ENCODE measurements around the gene LIN54. TPM values are rescaled to one million over a fixed set of nuclear protein-coding genes. Genes with fewer than 3 reads are reported as not detected.
A peak's percentile ranks its signal among the peaks of the same experiment; 100 is the strongest.

The LIN54 gene
- total and polyA plus RNA-seq, 2 of the 13 experiments (the other 11 are each of a cell fraction or from before 2014, with no cell fraction given) = 25.2 to 32.9 TPM

DNA sequence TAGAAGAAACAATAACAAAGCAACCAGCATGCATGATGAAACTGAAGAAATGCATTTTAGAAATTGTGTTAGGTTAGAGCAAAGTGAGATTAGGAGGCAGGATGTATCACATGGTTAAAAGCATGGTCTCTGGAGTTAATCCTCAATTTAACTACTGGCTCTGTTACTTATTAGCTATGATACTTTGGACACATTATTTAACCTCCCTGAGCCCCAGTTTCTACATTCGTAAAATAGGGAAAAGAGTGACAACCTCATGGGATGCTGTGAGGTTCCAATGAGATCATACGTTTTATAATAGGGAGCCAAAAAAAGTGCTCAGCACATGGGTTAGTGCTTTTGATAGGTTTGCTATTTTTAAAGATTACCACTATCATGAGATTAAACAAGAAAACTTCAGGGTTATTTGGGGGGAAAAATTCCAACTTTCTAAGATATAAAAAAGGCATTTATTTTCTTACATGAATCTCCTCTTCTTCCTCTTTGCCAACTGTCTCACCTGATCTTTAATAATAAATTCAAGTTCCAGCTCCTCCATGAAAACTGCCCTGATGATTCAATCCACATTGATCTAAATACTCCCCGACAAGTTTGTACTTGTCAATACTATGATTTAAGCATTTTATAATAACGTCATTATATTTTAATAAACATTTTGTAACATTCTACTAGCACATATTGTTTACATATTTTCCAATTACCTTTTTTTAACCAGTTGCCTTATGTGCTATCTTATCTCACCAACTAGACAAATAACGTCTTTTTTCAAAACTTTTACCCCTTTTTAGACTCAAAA, 124.3 kb downstream of the LIN54 start (continued):
- TF ChIP-seq MTA1 (CRISPR knock-in tag; IDR thresholded peaks at IDR 0.05; ENCODE audit: borderline replicate concordance) (no peak), ZNF629 (CRISPR knock-in tag; conservative IDR thresholded peaks at IDR 0.05) (no peak), NFIC (IDR thresholded peaks at IDR 0.05; ENCODE audit: low read length) (peak; percentile 29; the same call in 1 of the 2 replicates), ARNTL (CRISPR knock-in tag; IDR thresholded peaks at IDR 0.05) (no peak), ZNF552 (CRISPR knock-in tag; IDR thresholded peaks at IDR 0.05; ENCODE audit: borderline replicate concordance) (no peak), CREB1 (IDR thresholded peaks at IDR 0.05) (0 out of 2 replicates have a peak, but pooled peaks have one; percentile 9), CREB1 (CRISPR knock-in tag; IDR thresholded peaks at IDR 0.05) (peak; percentile 60), TOE1 (CRISPR knock-in tag; IDR thresholded peaks at IDR 0.05) (no peak), ZNF20 (CRISPR knock-in tag; IDR thresholded peaks at IDR 0.05) (no peak), POLR2G (IDR thresholded peaks at IDR 0.05; ENCODE audit: low read depth, low read length) (peak; percentile 66), TSC22D2 (CRISPR knock-in tag; IDR thresholded peaks at IDR 0.05; ENCODE audit: borderline replicate concordance) (no peak), SMARCC2 (IDR thresholded peaks at IDR 0.05) (no peak), NFE2 (CRISPR knock-in tag; IDR thresholded peaks at IDR 0.05) (no peak), ASH2L (IDR thresholded peaks at IDR 0.05; ENCODE audit: insufficient read length, low read depth, low read length) (peak; percentile 17), ZC3H13 (CRISPR knock-in tag; IDR thresholded peaks at IDR 0.05) (no peak), HNF4G (IDR thresholded peaks at IDR 0.05; ENCODE audit: borderline replicate concordance, low read depth, low read length) (peak; percentile 66), HNF4G (CRISPR knock-in tag; IDR thresholded peaks at IDR 0.05; ENCODE audit: borderline replicate concordance, low read depth) (0 out of 2 replicates have a peak, but pooled peaks have one; percentile 30), PRMT3 (CRISPR knock-in tag; IDR thresholded peaks at IDR 0.05; ENCODE audit: borderline replicate concordance, low read depth) (no peak), GABPA (IDR thresholded peaks at IDR 0.05; ENCODE audit: low read depth, low read length) (no peak), GABPA (CRISPR knock-in tag; IDR thresholded peaks at IDR 0.05; ENCODE audit: low read depth) (0 out of 2 replicates have a peak, but pooled peaks have one; percentile 13), ZFAT (CRISPR knock-in tag; conservative IDR thresholded peaks at IDR 0.05) (no peak), NCOA2 (CRISPR knock-in tag; IDR thresholded peaks at IDR 0.05) (0 out of 2 replicates have a peak, but pooled peaks have one; percentile 14), HDAC1 (CRISPR knock-in tag; IDR thresholded peaks at IDR 0.05) (no peak; the same call in 1 of the 2 replicates), SAP130 (CRISPR knock-in tag; IDR thresholded peaks at IDR 0.05; ENCODE audit: low read depth) (peak; percentile 86)
- TF ChIP-seq, protein P1, sequence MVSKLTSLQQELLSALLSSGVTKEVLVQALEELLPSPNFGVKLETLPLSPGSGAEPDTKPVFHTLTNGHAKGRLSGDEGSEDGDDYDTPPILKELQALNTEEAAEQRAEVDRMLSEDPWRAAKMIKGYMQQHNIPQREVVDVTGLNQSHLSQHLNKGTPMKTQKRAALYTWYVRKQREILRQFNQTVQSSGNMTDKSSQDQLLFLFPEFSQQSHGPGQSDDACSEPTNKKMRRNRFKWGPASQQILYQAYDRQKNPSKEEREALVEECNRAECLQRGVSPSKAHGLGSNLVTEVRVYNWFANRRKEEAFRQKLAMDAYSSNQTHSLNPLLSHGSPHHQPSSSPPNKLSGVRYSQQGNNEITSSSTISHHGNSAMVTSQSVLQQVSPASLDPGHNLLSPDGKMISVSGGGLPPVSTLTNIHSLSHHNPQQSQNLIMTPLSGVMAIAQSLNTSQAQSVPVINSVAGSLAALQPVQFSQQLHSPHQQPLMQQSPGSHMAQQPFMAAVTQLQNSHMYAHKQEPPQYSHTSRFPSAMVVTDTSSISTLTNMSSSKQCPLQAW (CRISPR knock-in tag; IDR thresholded peaks at IDR 0.05) = no peak
- TF ChIP-seq, protein P2, sequence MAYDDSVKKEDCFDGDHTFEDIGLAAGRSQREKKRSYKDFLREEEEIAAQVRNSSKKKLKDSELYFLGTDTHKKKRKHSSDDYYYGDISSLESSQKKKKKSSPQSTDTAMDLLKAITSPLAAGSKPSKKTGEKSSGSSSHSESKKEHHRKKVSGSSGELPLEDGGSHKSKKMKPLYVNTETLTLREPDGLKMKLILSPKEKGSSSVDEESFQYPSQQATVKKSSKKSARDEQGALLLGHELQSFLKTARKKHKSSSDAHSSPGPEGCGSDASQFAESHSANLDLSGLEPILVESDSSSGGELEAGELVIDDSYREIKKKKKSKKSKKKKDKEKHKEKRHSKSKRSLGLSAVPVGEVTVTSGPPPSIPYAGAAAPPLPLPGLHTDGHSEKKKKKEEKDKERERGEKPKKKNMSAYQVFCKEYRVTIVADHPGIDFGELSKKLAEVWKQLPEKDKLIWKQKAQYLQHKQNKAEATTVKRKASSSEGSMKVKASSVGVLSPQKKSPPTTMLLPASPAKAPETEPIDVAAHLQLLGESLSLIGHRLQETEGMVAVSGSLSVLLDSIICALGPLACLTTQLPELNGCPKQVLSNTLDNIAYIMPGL (CRISPR knock-in tag; IDR thresholded peaks at IDR 0.05; ENCODE audit: borderline replicate concordance in 1 of 2, low read depth in 1 of 2) = no peak
- TF ChIP-seq, protein P3, sequence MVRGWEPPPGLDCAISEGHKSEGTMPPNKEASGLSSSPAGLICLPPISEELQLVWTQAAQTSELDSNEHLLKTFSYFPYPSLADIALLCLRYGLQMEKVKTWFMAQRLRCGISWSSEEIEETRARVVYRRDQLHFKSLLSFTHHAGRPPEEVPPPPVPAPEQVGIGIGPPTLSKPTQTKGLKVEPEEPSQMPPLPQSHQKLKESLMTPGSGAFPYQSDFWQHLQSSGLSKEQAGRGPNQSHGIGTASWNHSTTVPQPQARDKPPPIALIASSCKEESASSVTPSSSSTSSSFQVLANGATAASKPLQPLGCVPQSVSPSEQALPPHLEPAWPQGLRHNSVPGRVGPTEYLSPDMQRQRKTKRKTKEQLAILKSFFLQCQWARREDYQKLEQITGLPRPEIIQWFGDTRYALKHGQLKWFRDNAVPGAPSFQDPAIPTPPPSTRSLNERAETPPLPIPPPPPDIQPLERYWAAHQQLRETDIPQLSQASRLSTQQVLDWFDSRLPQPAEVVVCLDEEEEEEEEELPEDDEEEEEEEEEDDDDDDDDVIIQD (CRISPR knock-in tag; IDR thresholded peaks at IDR 0.05; ENCODE audit: low read depth) = peak; percentile 64
